Panc1 (cell line): ENCODE data around the gene MEX3D. TPM values are rescaled to one million over a fixed set of nuclear protein-coding genes. Genes with fewer than 3 reads are reported as not detected.

Experiments
- ATAC-seq: fragments of 200-7000 bp; cut with Tn5 transposase; 2 replicates; pipeline ENCODE4 v1.9.1; 2020; ENCODE audit warnings: mild to moderate bottlenecking, moderate library complexity
- BruUV-seq: library from RNA; stranded (reverse); fragments of 400-500 nt; replicated peaks from 2 replicates; lab custom pipeline; 2021; lab: Mats Ljungman, UMichigan
- CTCF ChIA-PET: fragments of 300-600 bp; sonication (Branson Sonifier 250); formaldehyde crosslinking; loops from one replicate; lab custom pipeline; 2022; ENCODE audit warnings: antibody characterized with exemption; lab: Charles Lee
- POLR2A ChIA-PET: fragments of 300-600 bp; sonication (Branson Sonifier 250); formaldehyde crosslinking; loops from one replicate; lab custom pipeline; 2022; ENCODE audit warnings: antibody characterized with exemption; lab: Charles Lee
- DNase-seq: peaks from one replicate; pipeline ENCODE4 v3.0.0-alpha.2; 2010; ENCODE audit warnings: low read depth, low spot score
- H3K27ac ChIP-seq: 2 replicates; pipeline ENCODE4 v1.5.1; 2011; ENCODE audit warnings: mild to moderate bottlenecking, low read length, inconsistent platforms
- H3K27me3 ChIP-seq: fragments of 200-500 bp; sonication (Bioruptor generic); 2 replicates; pipeline ENCODE4 v1.6.0; 2014; ENCODE audit warnings: low read length, inconsistent platforms; ENCODE audit not compliant: control insufficient read depth, insufficient read depth
- H3K36me3 ChIP-seq: fragments of 200-500 bp; sonication (Bioruptor generic); 2 replicates; pipeline ENCODE4 v1.5.1; 2014; ENCODE audit warnings: inconsistent platforms, mild to moderate bottlenecking, low read length, moderate library complexity; ENCODE audit not compliant: control insufficient read depth, insufficient read depth
- H3K4me1 ChIP-seq: 2 replicates; pipeline ENCODE4 v1.5.1; 2011; ENCODE audit warnings: inconsistent platforms, mild to moderate bottlenecking, low read length, moderate library complexity; ENCODE audit not compliant: control insufficient read depth, insufficient read depth
- H3K4me3 ChIP-seq, 2 experiments: 2 replicates each; pipeline ENCODE4 v1.5.1; 2011 to 2012; ENCODE audit warnings: low read depth in 2 of 2, low read length in 2 of 2, mild to moderate bottlenecking in 2 of 2, inconsistent platforms in 1 of 2, moderate library complexity in 1 of 2
- H3K9me3 ChIP-seq: fragments of 200-500 bp; sonication (Bioruptor generic); 2 replicates; pipeline ENCODE4 v1.5.1; 2014; ENCODE audit warnings: low read depth, mild to moderate bottlenecking, inconsistent platforms, low read length, moderate library complexity; ENCODE audit not compliant: control insufficient read depth, insufficient read depth
- POLR2AphosphoS5 ChIP-seq: IDR thresholded peaks from 2 replicates; pipeline ENCODE4 v1.6.1; 2012; ENCODE audit warnings: mild to moderate bottlenecking, low read depth, low read length, moderate library complexity
- SIN3A ChIP-seq: IDR thresholded peaks from 2 replicates; pipeline ENCODE4 v1.6.1; 2012; ENCODE audit warnings: low read depth, mild to moderate bottlenecking, low read length, moderate library complexity, borderline replicate concordance; ENCODE audit not compliant: insufficient read depth
- TCF7L2 ChIP-seq: IDR thresholded peaks from 2 replicates; pipeline ENCODE4 v1.6.1; 2011; ENCODE audit warnings: mild to moderate bottlenecking, low read depth, low read length, inconsistent platforms
- in situ Hi-C: cut with HindIII; loops from 2 replicates; pipeline ENCODE4 v1.10.0; 2016; ENCODE audit warnings: low sequenced_read_pairs, low pct_unique_long_range_greater_than_20kb
- intact Hi-C: fragments of 100-400 bp; cut with micrococcal nuclease; formaldehyde crosslinking; loops from one replicate; pipeline ENCODE4 v1.10.0; 2022; ENCODE audit not compliant: unreplicated experiment
- total RNA-seq: library from RNA; stranded (reverse); gene quantifications from one replicate; pipeline ENCODE4 v1.2.1, GENCODE V29; 2021; ENCODE audit not compliant: unreplicated experiment
- TF ChIP-seq, protein P1 (sequence below), 2 experiments: IDR thresholded peaks; 2 replicates each; pipeline ENCODE4 v1.6.1; 2011 to 2012; ENCODE audit warnings: low read depth in 2 of 2, control low read depth in 1 of 2, low read length in 1 of 2, mild to moderate bottlenecking in 1 of 2, moderate library complexity in 1 of 2; ENCODE audit not compliant: insufficient read depth in 1 of 2
- TF ChIP-seq, protein P2 (sequence below): fragments of 450-650 bp; IDR thresholded peaks from 2 replicates; pipeline ENCODE4 v1.5.1; 2017; ENCODE audit warnings: mild to moderate bottlenecking

MEX3D gene
- total RNA-seq, 1 experiment from 2014 or later: 73.7 TPM

GRCh38 chr19:1616396-1616795, 48.3 kb upstream of the MEX3D start:
- CTCF ChIA-PET: no interaction called here

DNA sequence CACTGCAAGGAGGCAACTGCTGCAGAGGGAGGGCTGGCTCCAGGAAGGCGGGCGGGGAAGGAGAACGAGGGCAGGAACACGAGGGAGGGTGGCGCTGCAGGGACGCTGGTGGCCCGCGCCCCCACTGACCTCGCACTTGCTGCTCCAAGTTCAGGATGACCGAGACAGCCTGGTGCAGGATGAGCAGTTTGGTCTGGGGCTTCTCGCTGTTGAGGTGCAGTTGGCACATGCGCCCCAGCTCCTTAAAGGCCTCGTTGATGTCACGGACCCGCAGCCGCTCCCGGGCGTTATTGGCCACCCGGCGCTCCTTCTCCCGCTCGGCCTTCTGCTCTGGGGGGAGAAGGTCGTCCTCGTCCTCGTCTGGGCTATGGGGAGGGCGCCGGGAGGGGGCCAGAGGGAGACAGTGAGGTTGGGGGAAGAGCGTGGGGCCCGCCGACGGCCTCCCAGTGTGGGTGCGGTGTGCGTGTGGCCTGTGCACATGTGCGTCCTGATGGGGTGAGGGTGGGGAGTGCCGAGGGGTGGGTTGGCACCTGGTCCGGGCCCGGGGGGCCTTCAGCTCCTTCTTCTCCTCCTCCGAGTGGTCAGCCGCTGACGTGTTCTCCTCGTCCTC, 47.1 kb upstream of the MEX3D start:
- in situ Hi-C loops: no loop called here
- DNase-seq: no peak
- BruUV-seq: no TSS peak
- no peak for TF ChIP-seq TCF7L2
- TF ChIP-seq, protein P1, sequence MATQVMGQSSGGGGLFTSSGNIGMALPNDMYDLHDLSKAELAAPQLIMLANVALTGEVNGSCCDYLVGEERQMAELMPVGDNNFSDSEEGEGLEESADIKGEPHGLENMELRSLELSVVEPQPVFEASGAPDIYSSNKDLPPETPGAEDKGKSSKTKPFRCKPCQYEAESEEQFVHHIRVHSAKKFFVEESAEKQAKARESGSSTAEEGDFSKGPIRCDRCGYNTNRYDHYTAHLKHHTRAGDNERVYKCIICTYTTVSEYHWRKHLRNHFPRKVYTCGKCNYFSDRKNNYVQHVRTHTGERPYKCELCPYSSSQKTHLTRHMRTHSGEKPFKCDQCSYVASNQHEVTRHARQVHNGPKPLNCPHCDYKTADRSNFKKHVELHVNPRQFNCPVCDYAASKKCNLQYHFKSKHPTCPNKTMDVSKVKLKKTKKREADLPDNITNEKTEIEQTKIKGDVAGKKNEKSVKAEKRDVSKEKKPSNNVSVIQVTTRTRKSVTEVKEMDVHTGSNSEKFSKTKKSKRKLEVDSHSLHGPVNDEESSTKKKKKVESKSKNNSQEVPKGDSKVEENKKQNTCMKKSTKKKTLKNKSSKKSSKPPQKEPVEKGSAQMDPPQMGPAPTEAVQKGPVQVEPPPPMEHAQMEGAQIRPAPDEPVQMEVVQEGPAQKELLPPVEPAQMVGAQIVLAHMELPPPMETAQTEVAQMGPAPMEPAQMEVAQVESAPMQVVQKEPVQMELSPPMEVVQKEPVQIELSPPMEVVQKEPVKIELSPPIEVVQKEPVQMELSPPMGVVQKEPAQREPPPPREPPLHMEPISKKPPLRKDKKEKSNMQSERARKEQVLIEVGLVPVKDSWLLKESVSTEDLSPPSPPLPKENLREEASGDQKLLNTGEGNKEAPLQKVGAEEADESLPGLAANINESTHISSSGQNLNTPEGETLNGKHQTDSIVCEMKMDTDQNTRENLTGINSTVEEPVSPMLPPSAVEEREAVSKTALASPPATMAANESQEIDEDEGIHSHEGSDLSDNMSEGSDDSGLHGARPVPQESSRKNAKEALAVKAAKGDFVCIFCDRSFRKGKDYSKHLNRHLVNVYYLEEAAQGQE (IDR thresholded peaks at IDR 0.05; ENCODE audit: insufficient read depth in 1 of 2, low read depth in 2 of 2, low read length in 1 of 2): no peak
- no peak for TF ChIP-seq SIN3A
- TF ChIP-seq, protein P2, sequence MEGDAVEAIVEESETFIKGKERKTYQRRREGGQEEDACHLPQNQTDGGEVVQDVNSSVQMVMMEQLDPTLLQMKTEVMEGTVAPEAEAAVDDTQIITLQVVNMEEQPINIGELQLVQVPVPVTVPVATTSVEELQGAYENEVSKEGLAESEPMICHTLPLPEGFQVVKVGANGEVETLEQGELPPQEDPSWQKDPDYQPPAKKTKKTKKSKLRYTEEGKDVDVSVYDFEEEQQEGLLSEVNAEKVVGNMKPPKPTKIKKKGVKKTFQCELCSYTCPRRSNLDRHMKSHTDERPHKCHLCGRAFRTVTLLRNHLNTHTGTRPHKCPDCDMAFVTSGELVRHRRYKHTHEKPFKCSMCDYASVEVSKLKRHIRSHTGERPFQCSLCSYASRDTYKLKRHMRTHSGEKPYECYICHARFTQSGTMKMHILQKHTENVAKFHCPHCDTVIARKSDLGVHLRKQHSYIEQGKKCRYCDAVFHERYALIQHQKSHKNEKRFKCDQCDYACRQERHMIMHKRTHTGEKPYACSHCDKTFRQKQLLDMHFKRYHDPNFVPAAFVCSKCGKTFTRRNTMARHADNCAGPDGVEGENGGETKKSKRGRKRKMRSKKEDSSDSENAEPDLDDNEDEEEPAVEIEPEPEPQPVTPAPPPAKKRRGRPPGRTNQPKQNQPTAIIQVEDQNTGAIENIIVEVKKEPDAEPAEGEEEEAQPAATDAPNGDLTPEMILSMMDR: no peak
- TF ChIP-seq POLR2AphosphoS5: no peak
- no peak overlapping the region for H3K4me3 ChIP-seq
- ATAC-seq: no peak
- intact Hi-C loops: no loop called here
- POLR2A ChIA-PET: no interaction called here
- H3K4me1 ChIP-seq: no peaks in the 10 kb centered on the region
- H3K36me3 ChIP-seq: no peaks in the 10 kb centered on the region
- H3K27me3 ChIP-seq: no peaks in the 10 kb centered on the region
- H3K9me3 ChIP-seq: no peaks in the 10 kb centered on the region
- CTCF ChIA-PET: no interaction called here
- no peak overlapping the region for H3K27ac ChIP-seq

More at GRCh38 chr19:1616396-1616795, 48.3 kb upstream of the MEX3D start:
- POLR2A ChIA-PET: no interaction called here
- no TSS peak for BruUV-seq
- no peak overlapping the region for H3K27ac ChIP-seq
- no peaks in the 10 kb centered on the region for H3K27me3 ChIP-seq
- no peaks in the 10 kb centered on the region for H3K4me1 ChIP-seq
- intact Hi-C loops: no loop called here
- TF ChIP-seq, protein P2: no peak
- TF ChIP-seq, protein P1 (IDR thresholded peaks at IDR 0.05; ENCODE audit: insufficient read depth in 1 of 2, low read depth in 2 of 2, low read length in 1 of 2): no peak
- no peak for TF ChIP-seq SIN3A
- TF ChIP-seq POLR2AphosphoS5: no peak
- TF ChIP-seq TCF7L2: no peak
- no peaks in the 10 kb centered on the region for H3K36me3 ChIP-seq
- ATAC-seq (no peak), DNase-seq (no peak)
- in situ Hi-C loops: no loop called here
- H3K9me3 ChIP-seq: no peaks in the 10 kb centered on the region
- no peak overlapping the region for H3K4me3 ChIP-seq
